ENCODE measurements around the gene C5orf22.

Gene C5orf22

DNA sequence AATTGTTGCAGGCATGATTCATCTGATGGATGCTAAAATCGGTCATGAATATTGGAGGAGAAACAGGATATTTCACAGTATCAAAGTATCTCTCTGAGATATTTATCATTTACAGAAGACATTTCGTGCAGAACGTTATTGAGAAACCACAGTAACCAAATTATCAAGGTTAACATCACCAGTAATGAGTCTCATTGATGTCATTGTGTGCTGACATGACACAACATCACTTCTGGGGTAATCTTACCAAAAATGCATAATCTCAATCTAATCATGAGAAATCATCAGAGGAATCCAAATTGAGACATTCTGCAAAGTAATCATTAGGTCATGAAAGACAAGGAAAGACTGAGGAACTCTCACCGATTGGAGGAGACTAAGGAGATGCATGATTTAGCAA is 42.7 kb downstream of the C5orf22 start:
- H3K14ac ChIP-seq (ENCODE audit: low read length) = no peak overlapping the region
- WGBS, 2 donors (ENCODE audit: extremely low coverage in 2 of 2, insufficient read length in 2 of 2, insufficient replicate concordance in 1 of 2) = no CpG with 5 or more reads among the region's 4 CpGs
- H3K36me3 ChIP-seq (replicated peaks in 1 of 2; ENCODE audit: control insufficient read depth in 2 of 2, insufficient read depth in 2 of 2, low read length in 2 of 2) = no peaks in the 10 kb centered on the region
- H3K23ac ChIP-seq (ENCODE audit: low read depth, low read length, poor library complexity) = no peak overlapping the region
- H2AFZ ChIP-seq (ENCODE audit: low read length) = no peak overlapping the region
- no peaks in the 10 kb centered on the region for H3K9me3 ChIP-seq (replicated peaks in 1 of 2; ENCODE audit: control insufficient read depth in 2 of 2, insufficient read depth in 1 of 2, low read depth in 1 of 2, low read length in 2 of 2)
- DNase-seq (ENCODE audit: low spot score) = no peak
- H3K9ac ChIP-seq (ENCODE audit: low read depth, low read length, poor library complexity) = no peak overlapping the region
- no peaks in the 10 kb centered on the region for H3K4me1 ChIP-seq (ENCODE audit: control insufficient read depth in 2 of 2, insufficient read depth in 1 of 2, low read depth in 1 of 2, low read length in 2 of 2)
- H4K8ac ChIP-seq (ENCODE audit: low read depth, low read length) = no peak overlapping the region
- H2AK5ac ChIP-seq (ENCODE audit: low read depth, low read length) = no peak overlapping the region
- H2BK12ac ChIP-seq (ENCODE audit: low read length) = no peak overlapping the region
- H3K4me3 ChIP-seq (ENCODE audit: low read length in 2 of 2) = no peak overlapping the region
- H3K4ac ChIP-seq (ENCODE audit: low read length) = no peak overlapping the region
- no peak overlapping the region for H4K91ac ChIP-seq (ENCODE audit: low read depth, low read length, poor library complexity)
- no peak overlapping the region for H3K27ac ChIP-seq (replicated peaks; ENCODE audit: low read length)
- no peak overlapping the region for H2BK15ac ChIP-seq (ENCODE audit: low read length)
- H2BK120ac ChIP-seq (ENCODE audit: low read depth, low read length) = no peak overlapping the region
- no peak overlapping the region for H2BK5ac ChIP-seq (ENCODE audit: low read length)
- H3K18ac ChIP-seq (ENCODE audit: low read length) = no peak overlapping the region
- H3K79me1 ChIP-seq (ENCODE audit: low read depth, low read length) = no peaks in the 10 kb centered on the region
- no peaks in the 10 kb centered on the region for H3K27me3 ChIP-seq (ENCODE audit: control insufficient read depth in 3 of 3, insufficient read depth in 3 of 3, low read depth in 1 of 3, low read length in 3 of 3)
- H3K4me2 ChIP-seq (ENCODE audit: insufficient read depth, low read length, poor library complexity, severe bottlenecking) = no peak overlapping the region

DNA sequence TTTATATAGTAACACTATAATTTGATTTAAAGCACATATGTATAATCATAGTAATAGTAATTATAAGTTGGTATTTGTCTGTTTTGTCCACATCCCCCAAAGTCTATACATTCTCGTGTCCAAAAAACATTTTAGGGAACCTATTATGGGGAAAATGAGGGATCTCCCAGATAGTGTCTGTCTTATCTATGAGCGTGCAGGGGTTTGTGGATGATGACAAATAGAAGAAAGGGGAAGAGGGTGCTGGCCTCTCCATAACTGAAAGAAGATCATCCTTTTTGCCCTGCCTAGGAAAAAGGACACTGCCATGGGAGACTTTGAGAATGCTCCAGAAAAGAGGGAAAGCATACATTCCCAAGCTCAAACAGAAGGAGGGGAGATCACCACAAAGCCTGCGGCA is 45.3 kb downstream of the C5orf22 start:
- Histone ChIP-seq H2BK5ac (ENCODE audit: low read length) (no peak overlapping the region), H2BK12ac (ENCODE audit: low read length) (no peak overlapping the region), H3K79me1 (ENCODE audit: low read depth, low read length) (no peaks in the 10 kb centered on the region), H3K18ac (ENCODE audit: low read length) (no peak overlapping the region), H3K4me1 (ENCODE audit: control insufficient read depth in 2 of 2, insufficient read depth in 1 of 2, low read depth in 1 of 2, low read length in 2 of 2) (no peaks in the 10 kb centered on the region), H3K27me3 (ENCODE audit: control insufficient read depth in 3 of 3, insufficient read depth in 3 of 3, low read depth in 1 of 3, low read length in 3 of 3) (no peaks in the 10 kb centered on the region), H3K9ac (ENCODE audit: low read depth, low read length, poor library complexity) (no peak overlapping the region), H3K4ac (ENCODE audit: low read length) (no peak overlapping the region), H3K14ac (ENCODE audit: low read length) (no peak overlapping the region), H2AK5ac (ENCODE audit: low read depth, low read length) (no peak overlapping the region), H4K8ac (ENCODE audit: low read depth, low read length) (no peak overlapping the region), H4K91ac (ENCODE audit: low read depth, low read length, poor library complexity) (no peak overlapping the region), H2BK120ac (ENCODE audit: low read depth, low read length) (no peak overlapping the region), H3K4me3 (ENCODE audit: low read length in 2 of 2) (no peak overlapping the region), H3K4me2 (ENCODE audit: insufficient read depth, low read length, poor library complexity, severe bottlenecking) (no peak overlapping the region), H3K9me3 (replicated peaks in 1 of 2; ENCODE audit: control insufficient read depth in 2 of 2, insufficient read depth in 1 of 2, low read depth in 1 of 2, low read length in 2 of 2) (no peaks in the 10 kb centered on the region), H2AFZ (ENCODE audit: low read length) (no peak overlapping the region), H3K27ac (replicated peaks; ENCODE audit: low read length) (no peak overlapping the region), H3K36me3 (replicated peaks in 1 of 2; ENCODE audit: control insufficient read depth in 2 of 2, insufficient read depth in 2 of 2, low read length in 2 of 2) (no peaks in the 10 kb centered on the region), H3K23ac (ENCODE audit: low read depth, low read length, poor library complexity) (no peak overlapping the region), H2BK15ac (ENCODE audit: low read length) (no peak overlapping the region)
- no CpG with 5 or more reads among the region's 3 CpGs for WGBS, 2 donors (ENCODE audit: extremely low coverage in 2 of 2, insufficient read length in 2 of 2, insufficient replicate concordance in 1 of 2)
- DNase-seq (ENCODE audit: low spot score) = no peak

DNA sequence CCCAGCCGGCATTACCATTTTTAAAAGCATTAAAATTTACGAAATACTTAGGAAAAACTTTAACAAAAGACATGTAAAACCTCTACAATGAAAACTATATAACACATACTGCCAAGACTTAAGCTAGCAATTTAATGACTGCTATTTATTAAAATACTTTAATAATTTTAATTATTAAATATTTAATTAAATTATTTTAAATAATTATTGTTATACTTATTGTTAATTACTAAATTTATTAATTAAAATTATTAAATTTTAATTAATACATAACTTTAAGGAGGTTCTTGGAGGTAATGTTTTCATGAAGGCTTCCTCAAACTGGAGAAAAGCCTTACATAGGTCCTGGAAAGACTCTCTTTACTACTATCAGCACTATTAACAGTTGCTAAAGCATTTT is 47.5 kb downstream of the C5orf22 start:
- no peak overlapping the region for H3K23ac ChIP-seq (ENCODE audit: low read depth, low read length, poor library complexity)
- no peaks in the 10 kb centered on the region for H3K36me3 ChIP-seq (replicated peaks in 1 of 2; ENCODE audit: control insufficient read depth in 2 of 2, insufficient read depth in 2 of 2, low read length in 2 of 2)
- no peak for DNase-seq (ENCODE audit: low spot score)
- H3K4ac ChIP-seq (ENCODE audit: low read length) = no peak overlapping the region
- no peak overlapping the region for H2BK15ac ChIP-seq (ENCODE audit: low read length)
- H3K4me3 ChIP-seq (ENCODE audit: low read length in 2 of 2) = no peak overlapping the region
- H2BK5ac ChIP-seq (ENCODE audit: low read length) = no peak overlapping the region
- H4K8ac ChIP-seq (ENCODE audit: low read depth, low read length) = no peak overlapping the region
- H2AFZ ChIP-seq (ENCODE audit: low read length) = no peak overlapping the region
- no peaks in the 10 kb centered on the region for H3K9me3 ChIP-seq (replicated peaks in 1 of 2; ENCODE audit: control insufficient read depth in 2 of 2, insufficient read depth in 1 of 2, low read depth in 1 of 2, low read length in 2 of 2)
- no peaks in the 10 kb centered on the region for H3K27me3 ChIP-seq (ENCODE audit: control insufficient read depth in 3 of 3, insufficient read depth in 3 of 3, low read depth in 1 of 3, low read length in 3 of 3)
- H3K4me2 ChIP-seq (ENCODE audit: insufficient read depth, low read length, poor library complexity, severe bottlenecking) = no peak overlapping the region
- H3K18ac ChIP-seq (ENCODE audit: low read length) = no peak overlapping the region
- H3K27ac ChIP-seq (replicated peaks; ENCODE audit: low read length) = no peak overlapping the region
- H2BK12ac ChIP-seq (ENCODE audit: low read length) = no peak overlapping the region
- H3K79me1 ChIP-seq (ENCODE audit: low read depth, low read length) = no peaks in the 10 kb centered on the region
- no peaks in the 10 kb centered on the region for H3K4me1 ChIP-seq (ENCODE audit: control insufficient read depth in 2 of 2, insufficient read depth in 1 of 2, low read depth in 1 of 2, low read length in 2 of 2)
- WGBS, 2 donors (ENCODE audit: extremely low coverage in 2 of 2, insufficient read length in 2 of 2, insufficient replicate concordance in 1 of 2) = no CpG with 5 or more reads among the region's 2 CpGs
- no peak overlapping the region for H3K14ac ChIP-seq (ENCODE audit: low read length)
- H4K91ac ChIP-seq (ENCODE audit: low read depth, low read length, poor library complexity) = no peak overlapping the region
- no peak overlapping the region for H2AK5ac ChIP-seq (ENCODE audit: low read depth, low read length)
- H3K9ac ChIP-seq (ENCODE audit: low read depth, low read length, poor library complexity) = no peak overlapping the region
- no peak overlapping the region for H2BK120ac ChIP-seq (ENCODE audit: low read depth, low read length)

GRCh38 chr5:31581498-31582099 is 49.5 kb downstream of the C5orf22 start:
- no peaks in the 10 kb centered on the region for H3K4me1 ChIP-seq (ENCODE audit: control insufficient read depth in 2 of 2, insufficient read depth in 1 of 2, low read depth in 1 of 2, low read length in 2 of 2)
- H3K9ac ChIP-seq (ENCODE audit: low read depth, low read length, poor library complexity) = no peak overlapping the region
- no peak overlapping the region for H3K4me3 ChIP-seq (ENCODE audit: low read length in 2 of 2)
- no peak overlapping the region for H4K91ac ChIP-seq (ENCODE audit: low read depth, low read length, poor library complexity)
- H3K14ac ChIP-seq (ENCODE audit: low read length) = no peak overlapping the region
- H2BK12ac ChIP-seq (ENCODE audit: low read length) = no peak overlapping the region
- no peaks in the 10 kb centered on the region for H3K36me3 ChIP-seq (replicated peaks in 1 of 2; ENCODE audit: control insufficient read depth in 2 of 2, insufficient read depth in 2 of 2, low read length in 2 of 2)
- H3K9me3 ChIP-seq (replicated peaks in 1 of 2; ENCODE audit: control insufficient read depth in 2 of 2, insufficient read depth in 1 of 2, low read depth in 1 of 2, low read length in 2 of 2) = no peaks in the 10 kb centered on the region
- H2BK5ac ChIP-seq (ENCODE audit: low read length) = no peak overlapping the region
- H2BK15ac ChIP-seq (ENCODE audit: low read length) = no peak overlapping the region
- peak; percentile 15 for DNase-seq (ENCODE audit: low spot score)
- H3K27me3 ChIP-seq (ENCODE audit: control insufficient read depth in 3 of 3, insufficient read depth in 3 of 3, low read depth in 1 of 3, low read length in 3 of 3) = no peaks in the 10 kb centered on the region
- no peak overlapping the region for H3K4ac ChIP-seq (ENCODE audit: low read length)
- no peak overlapping the region for H3K27ac ChIP-seq (replicated peaks; ENCODE audit: low read length)
- no peak overlapping the region for H3K23ac ChIP-seq (ENCODE audit: low read depth, low read length, poor library complexity)
- no peak overlapping the region for H4K8ac ChIP-seq (ENCODE audit: low read depth, low read length)
- no peak overlapping the region for H2BK120ac ChIP-seq (ENCODE audit: low read depth, low read length)
- no peaks in the 10 kb centered on the region for H3K79me1 ChIP-seq (ENCODE audit: low read depth, low read length)
- no peak overlapping the region for H2AK5ac ChIP-seq (ENCODE audit: low read depth, low read length)
- no peak overlapping the region for H3K18ac ChIP-seq (ENCODE audit: low read length)
- WGBS, 2 donors (ENCODE audit: extremely low coverage in 2 of 2, insufficient read length in 2 of 2, insufficient replicate concordance in 1 of 2) = no CpG with 5 or more reads among the region's 3 CpGs
- no peak overlapping the region for H3K4me2 ChIP-seq (ENCODE audit: insufficient read depth, low read length, poor library complexity, severe bottlenecking)
- H2AFZ ChIP-seq (ENCODE audit: low read length) = no peak overlapping the region

Measured in neuronal stem cell (in vitro differentiated cells).